HepG2 (cell line): ENCODE data around the gene DIPK1C. TPM values are rescaled to one million over a fixed set of nuclear protein-coding genes. Genes with fewer than 3 reads are reported as not detected.
A peak's percentile ranks its signal among the peaks of the same experiment; 100 is the strongest.

Experiments used
- ATAC-seq: fragments of 200-7000 bp; cut with Tn5 transposase; 3 replicates; pipeline ENCODE4 v1.9.1; 2020; ENCODE audit warnings: mild to moderate bottlenecking, moderate library complexity
- BruUV-seq: library from RNA; stranded (reverse); fragments of 400-500 nt; replicated peaks from 2 replicates; lab custom pipeline; 2021; lab: Mats Ljungman, UMichigan
- CTCF ChIA-PET: fragments of 300-600 bp; formaldehyde crosslinking; extraction: SDS; loops from one replicate; lab custom pipeline; 2021; ENCODE audit warnings: low total read pairs, inconsistent platforms, low intra/inter-chr PET ratio; lab: Yijun Ruan, JAX
- POLR2A ChIA-PET: fragments of 350-600 bp; sonication (Branson Sonifier 250); formaldehyde crosslinking; loops from one replicate; lab custom pipeline; 2020; ENCODE audit warnings: antibody characterized with exemption, inconsistent platforms; lab: Yijun Ruan, JAX
- DNase-seq: peaks from one replicate; pipeline ENCODE4 v3.0.0-alpha.2; 2015; ENCODE audit warnings: low spot score
- FAIRE-seq: peaks from 3 replicates; lab custom pipeline; 2011; peaks lifted over from hg19 to GRCh38; lab: Jason Lieb, UNC
- H2AFZ ChIP-seq: one replicate; pipeline ENCODE4 v1.6.1; 2011; ENCODE audit warnings: low read length, inconsistent platforms
- H3K27ac ChIP-seq: fragments of 300-600 bp; 3 replicates; pipeline ENCODE4 v1.8.0; 2011; ENCODE audit warnings: mixed run types, mild to moderate bottlenecking, mixed read lengths, low read length, inconsistent platforms; ENCODE audit not compliant: insufficient read depth; ENCODE audit errors: extremely low read length
- H3K27me3 ChIP-seq, 2 experiments: fragments of 200-600 bp in 1 of 2; 2 replicates in 1 of 2; 3 replicates in 1 of 2; pipeline versions ENCODE4 v1.6.0 to v1.8.0; 2011; ENCODE audit warnings: low read length in 2 of 2, mild to moderate bottlenecking in 2 of 2, moderate library complexity in 2 of 2, inconsistent platforms in 1 of 2; ENCODE audit not compliant: insufficient read depth in 2 of 2, control insufficient read depth in 1 of 2
- H3K36me3 ChIP-seq, 2 experiments: fragments of 200-600 bp in 1 of 2; replicated peaks in 1 of 2; 2 replicates in 1 of 2; 3 replicates in 1 of 2; pipeline versions ENCODE4 v1.5.1 to v1.8.0; 2011; ENCODE audit warnings: low read length in 2 of 2, inconsistent platforms in 1 of 2; ENCODE audit not compliant: insufficient read depth in 2 of 2, control insufficient read depth in 1 of 2
- H3K4me1 ChIP-seq: 2 replicates; pipeline ENCODE4 v1.5.1; 2012; ENCODE audit warnings: low read length, inconsistent platforms; ENCODE audit not compliant: insufficient read depth
- H3K4me2 ChIP-seq: 2 replicates; pipeline ENCODE4 v1.6.0; 2011; ENCODE audit warnings: low read depth, low read length, inconsistent platforms
- H3K4me3 ChIP-seq, 3 experiments: fragments of 200-600 bp in 1 of 3; sonication (generic), shearing (Covaris generic) in 1 of 3; replicated peaks in 1 of 3; 2 replicates each; pipeline ENCODE4 v1.5.1; 2011 to 2016; ENCODE audit warnings: low read length in 3 of 3, inconsistent platforms in 2 of 3, low read depth in 2 of 3, mild to moderate bottlenecking in 2 of 3, control low read depth in 1 of 3, mixed read lengths in 1 of 3; ENCODE audit not compliant: insufficient read depth in 1 of 3
- H3K79me2 ChIP-seq: one replicate; pipeline ENCODE4 v1.6.1; 2011; ENCODE audit warnings: low read length, inconsistent platforms; ENCODE audit not compliant: insufficient read depth
- H3K9ac ChIP-seq: 2 replicates; pipeline ENCODE4 v1.6.0; 2011; ENCODE audit warnings: mild to moderate bottlenecking, low read depth, low read length, inconsistent platforms; ENCODE audit not compliant: insufficient read depth
- H3K9me3 ChIP-seq: 2 replicates; pipeline ENCODE4 v1.5.1; 2012; ENCODE audit warnings: mild to moderate bottlenecking, low read length
- H4K20me1 ChIP-seq: 2 replicates; pipeline ENCODE4 v1.6.0; 2011; ENCODE audit warnings: inconsistent platforms, mild to moderate bottlenecking, low read length, moderate library complexity; ENCODE audit not compliant: insufficient read depth
- AGO1 ChIP-seq: fragments of 200-400 bp; formaldehyde crosslinking; IDR thresholded peaks from 2 replicates; pipeline ENCODE4 v1.6.1; 2017; ENCODE audit warnings: mild to moderate bottlenecking, low read depth, low read length, moderate library complexity; ENCODE audit not compliant: poor library complexity, severe bottlenecking
- AGO2 ChIP-seq: fragments of 200-400 bp; formaldehyde crosslinking; optimal IDR thresholded peaks from 2 replicates; pipeline ENCODE3; 2017; ENCODE audit warnings: mild to moderate bottlenecking, low read depth, low read length, moderate library complexity
- ARID2 ChIP-seq: sonication (generic); formaldehyde crosslinking; IDR thresholded peaks from 2 replicates; pipeline ENCODE4 v1.8.1; 2022; ENCODE audit warnings: mild to moderate bottlenecking, missing genetic modification reagents, borderline replicate concordance
- BRD4 ChIP-seq: sonication (generic); formaldehyde crosslinking; IDR thresholded peaks from 2 replicates; pipeline ENCODE4 v1.4.0; 2020; ENCODE audit warnings: missing genetic modification reagents
- EZH2 ChIP-seq: conservative IDR thresholded peaks from 2 replicates; pipeline ENCODE4 v1.6.1; 2012; ENCODE audit warnings: mild to moderate bottlenecking, low read depth, low read length, moderate library complexity
- GZF1 ChIP-seq: sonication (generic); formaldehyde crosslinking; IDR thresholded peaks from 2 replicates; pipeline ENCODE4 v1.5.1; 2020; ENCODE audit warnings: mild to moderate bottlenecking, missing genetic modification reagents
- MEIS1 ChIP-seq: sonication (generic); formaldehyde crosslinking; IDR thresholded peaks from 2 replicates; pipeline ENCODE4 v1.9.0; 2021; ENCODE audit warnings: mild to moderate bottlenecking, missing genetic modification reagents, moderate library complexity, borderline replicate concordance
- NFE2L1 ChIP-seq: sonication (generic); formaldehyde crosslinking; IDR thresholded peaks from 2 replicates; pipeline ENCODE4 v1.4.0; 2020; ENCODE audit warnings: missing genetic modification reagents, mild to moderate bottlenecking, borderline replicate concordance
- SMARCC2 ChIP-seq: fragments of 450-650 bp; IDR thresholded peaks from 2 replicates; pipeline ENCODE4 v1.6.1; 2017; ENCODE audit warnings: antibody characterized with exemption, mild to moderate bottlenecking
- SP5 ChIP-seq: IDR thresholded peaks from 2 replicates; pipeline ENCODE4 v1.6.1; 2016; ENCODE audit warnings: low read depth, borderline replicate concordance
- TSC22D2 ChIP-seq: sonication (generic); formaldehyde crosslinking; IDR thresholded peaks from 2 replicates; pipeline ENCODE4 v1.5.1; 2020; ENCODE audit warnings: missing genetic modification reagents, mild to moderate bottlenecking, borderline replicate concordance
- ZNF678 ChIP-seq: sonication (generic); formaldehyde crosslinking; IDR thresholded peaks from 2 replicates; pipeline ENCODE4 v1.4.0; 2020; ENCODE audit warnings: mild to moderate bottlenecking, missing genetic modification reagents
- WGBS: methylation state at CpG from one replicate; pipeline ENCODE4 v1.1.6; 2017; ENCODE audit warnings: low lambda C conversion rate; 5-methylcytosine and 5-hydroxymethylcytosine counted together
- in situ Hi-C: cut with HindIII; loops from 2 replicates; pipeline ENCODE4 v1.10.0; 2017; ENCODE audit warnings: low pct_unique_long_range_greater_than_20kb; ENCODE audit not compliant: extremely low pct_ligation_motif_present
- intact Hi-C: fragments of 100-400 bp; cut with micrococcal nuclease; formaldehyde crosslinking; loops from one replicate; pipeline ENCODE4 v1.10.0; 2022; ENCODE audit not compliant: unreplicated experiment
- polyA plus RNA-seq, 8 experiments: library from polyadenylated mRNA; depleted of rRNA in 3 of 8; stranded (reverse) in 7 of 8; unstranded in 1 of 8; fragments of >200 nt; fragmentation: Illumina TruSeq in 4 of 8; extraction: Trizol in 4 of 8; gene quantifications; 2 replicates each; pipeline versions ENCODE4 v1.2.1 to v1.2.3, GENCODE V29; 2011 to 2016; ENCODE audit warnings: low read depth in 4 of 8, missing spikeins in 1 of 8, mixed read lengths in 1 of 8; ENCODE audit not compliant: insufficient read depth in 1 of 8
- total RNA-seq, 5 experiments: library from RNA; depleted of rRNA; stranded (reverse); fragments of >200 nt; fragmentation: Illumina TruSeq; extraction: Trizol; gene quantifications; 2 replicates each; pipeline ENCODE4 v1.2.3, GENCODE V29; 2016; ENCODE audit warnings: low read depth in 1 of 5
- TF ChIP-seq, protein P1 (sequence below): sonication (generic); formaldehyde crosslinking; IDR thresholded peaks from 2 replicates; pipeline ENCODE4 v1.8.1; 2023; ENCODE audit warnings: mild to moderate bottlenecking, moderate library complexity, missing genetic modification reagents
- TF ChIP-seq, protein P2 (sequence below): sonication (generic); formaldehyde crosslinking; conservative IDR thresholded peaks from 2 replicates; pipeline ENCODE4 v1.5.0; 2020; ENCODE audit warnings: missing genetic modification reagents
- TF ChIP-seq, protein P3 (sequence below): sonication (generic); formaldehyde crosslinking; IDR thresholded peaks from 2 replicates; pipeline ENCODE4 v1.8.1; 2023; ENCODE audit warnings: mild to moderate bottlenecking, missing genetic modification reagents
- TF ChIP-seq, protein P4 (sequence below): sonication (generic); formaldehyde crosslinking; IDR thresholded peaks from 2 replicates; pipeline ENCODE4 v1.4.0; 2020; ENCODE audit warnings: missing genetic modification reagents

Gene DIPK1C
- total and polyA plus RNA-seq, 2 of the 13 experiments (the other 11 are each of a cell fraction or from before 2014, with no cell fraction given) = 1.8 TPM; not detected in 1

DNA sequence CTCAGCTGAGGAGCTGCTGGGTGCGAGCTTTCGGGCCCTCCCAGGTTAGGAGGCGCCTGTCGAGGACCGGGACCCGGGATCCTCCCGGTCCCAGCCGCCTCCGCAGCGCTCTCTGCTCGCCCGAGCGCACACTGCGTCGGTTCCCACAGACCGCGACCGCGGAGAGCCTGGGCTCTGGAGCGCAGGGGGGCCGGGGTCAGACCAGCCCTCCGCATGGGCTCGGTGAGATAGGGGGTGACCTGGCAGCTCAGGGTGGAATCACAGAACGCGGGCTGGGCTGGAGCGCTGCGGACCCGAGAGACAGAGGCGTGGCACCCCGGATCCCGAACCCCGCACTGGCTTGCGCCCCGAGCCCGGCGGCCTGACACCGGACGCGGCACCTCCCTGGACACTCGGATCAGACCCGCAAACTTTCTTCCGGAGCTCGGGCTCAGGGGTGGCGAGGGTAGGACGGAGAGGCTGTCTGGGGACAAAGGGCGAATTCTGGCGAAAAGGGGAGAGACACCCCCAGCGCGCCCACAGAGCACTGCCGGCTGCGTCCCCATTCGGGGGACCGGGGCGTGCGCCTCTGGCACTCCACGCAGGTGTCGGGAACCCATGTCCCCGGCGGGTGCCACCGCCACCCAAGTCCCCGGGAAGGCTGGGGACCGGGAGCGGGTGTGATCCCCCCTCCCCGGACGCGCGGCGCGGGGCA is 612 bp downstream of the DIPK1C start:
- in situ Hi-C loops = no loop called here
- DNase-seq = no peak
- H3K27ac ChIP-seq = no peak overlapping the region
- no peaks in the 10 kb centered on the region for H3K9me3 ChIP-seq
- peaks cover 3 to 65% of the 10 kb centered on the region in 2 experiments; a peak in 4 of 5 replicates for H3K27me3 ChIP-seq
- H3K4me3 ChIP-seq = peak overlapping the region in 1 of 3 experiments; percentile 16; a peak in 1 of 6 replicates
- 8% methylated on average over 15 of the region's 69 CpGs for WGBS
- TF ChIP-seq BRD4 (CRISPR knock-in tag) (no peak), AGO1 (peak; percentile 94), EZH2 (peak; percentile 84; the same call in 1 of the 2 replicates), ZNF678 (CRISPR knock-in tag) (no peak), AGO2 (peak; percentile 34), ARID2 (CRISPR knock-in tag) (no peak), SMARCC2 (no peak), TSC22D2 (CRISPR knock-in tag) (no peak), SP5 (no peak), GZF1 (no peak), MEIS1 (no peak), NFE2L1 (no peak)
- TF ChIP-seq, protein P1, sequence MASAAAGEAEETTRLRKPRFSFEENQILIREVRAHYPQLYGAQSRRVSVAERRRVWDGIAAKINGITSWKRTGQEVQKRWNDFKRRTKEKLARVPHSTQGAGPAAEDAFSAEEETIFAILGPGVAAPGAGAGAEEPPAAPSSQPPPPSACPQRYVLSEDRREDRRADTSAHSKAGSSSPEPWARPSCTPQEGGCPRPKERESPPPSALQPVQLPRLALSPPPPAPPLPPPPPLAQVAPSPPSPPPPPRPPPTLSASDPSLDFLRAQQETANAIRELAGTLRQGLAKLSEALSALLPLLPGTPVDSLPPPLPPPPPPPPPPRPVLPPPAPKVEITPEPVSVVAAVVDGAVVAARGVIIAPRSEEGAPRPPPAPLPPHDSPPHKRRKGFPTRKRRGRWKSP (CRISPR knock-in tag) = no peak
- TF ChIP-seq, protein P2, sequence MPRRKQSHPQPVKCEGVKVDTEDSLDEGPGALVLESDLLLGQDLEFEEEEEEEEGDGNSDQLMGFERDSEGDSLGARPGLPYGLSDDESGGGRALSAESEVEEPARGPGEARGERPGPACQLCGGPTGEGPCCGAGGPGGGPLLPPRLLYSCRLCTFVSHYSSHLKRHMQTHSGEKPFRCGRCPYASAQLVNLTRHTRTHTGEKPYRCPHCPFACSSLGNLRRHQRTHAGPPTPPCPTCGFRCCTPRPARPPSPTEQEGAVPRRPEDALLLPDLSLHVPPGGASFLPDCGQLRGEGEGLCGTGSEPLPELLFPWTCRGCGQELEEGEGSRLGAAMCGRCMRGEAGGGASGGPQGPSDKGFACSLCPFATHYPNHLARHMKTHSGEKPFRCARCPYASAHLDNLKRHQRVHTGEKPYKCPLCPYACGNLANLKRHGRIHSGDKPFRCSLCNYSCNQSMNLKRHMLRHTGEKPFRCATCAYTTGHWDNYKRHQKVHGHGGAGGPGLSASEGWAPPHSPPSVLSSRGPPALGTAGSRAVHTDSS (CRISPR knock-in tag) = no peak
- TF ChIP-seq, protein P3, sequence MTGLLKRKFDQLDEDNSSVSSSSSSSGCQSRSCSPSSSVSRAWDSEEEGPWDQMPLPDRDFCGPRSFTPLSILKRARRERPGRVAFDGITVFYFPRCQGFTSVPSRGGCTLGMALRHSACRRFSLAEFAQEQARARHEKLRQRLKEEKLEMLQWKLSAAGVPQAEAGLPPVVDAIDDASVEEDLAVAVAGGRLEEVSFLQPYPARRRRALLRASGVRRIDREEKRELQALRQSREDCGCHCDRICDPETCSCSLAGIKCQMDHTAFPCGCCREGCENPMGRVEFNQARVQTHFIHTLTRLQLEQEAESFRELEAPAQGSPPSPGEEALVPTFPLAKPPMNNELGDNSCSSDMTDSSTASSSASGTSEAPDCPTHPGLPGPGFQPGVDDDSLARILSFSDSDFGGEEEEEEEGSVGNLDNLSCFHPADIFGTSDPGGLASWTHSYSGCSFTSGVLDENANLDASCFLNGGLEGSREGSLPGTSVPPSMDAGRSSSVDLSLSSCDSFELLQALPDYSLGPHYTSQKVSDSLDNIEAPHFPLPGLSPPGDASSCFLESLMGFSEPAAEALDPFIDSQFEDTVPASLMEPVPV (CRISPR knock-in tag) = no peak
- TF ChIP-seq, protein P4, sequence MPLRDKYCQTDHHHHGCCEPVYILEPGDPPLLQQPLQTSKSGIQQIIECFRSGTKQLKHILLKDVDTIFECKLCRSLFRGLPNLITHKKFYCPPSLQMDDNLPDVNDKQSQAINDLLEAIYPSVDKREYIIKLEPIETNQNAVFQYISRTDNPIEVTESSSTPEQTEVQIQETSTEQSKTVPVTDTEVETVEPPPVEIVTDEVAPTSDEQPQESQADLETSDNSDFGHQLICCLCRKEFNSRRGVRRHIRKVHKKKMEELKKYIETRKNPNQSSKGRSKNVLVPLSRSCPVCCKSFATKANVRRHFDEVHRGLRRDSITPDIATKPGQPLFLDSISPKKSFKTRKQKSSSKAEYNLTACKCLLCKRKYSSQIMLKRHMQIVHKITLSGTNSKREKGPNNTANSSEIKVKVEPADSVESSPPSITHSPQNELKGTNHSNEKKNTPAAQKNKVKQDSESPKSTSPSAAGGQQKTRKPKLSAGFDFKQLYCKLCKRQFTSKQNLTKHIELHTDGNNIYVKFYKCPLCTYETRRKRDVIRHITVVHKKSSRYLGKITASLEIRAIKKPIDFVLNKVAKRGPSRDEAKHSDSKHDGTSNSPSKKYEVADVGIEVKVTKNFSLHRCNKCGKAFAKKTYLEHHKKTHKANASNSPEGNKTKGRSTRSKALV (CRISPR knock-in tag) = 0 out of 2 replicates have a peak, but pooled peaks have one; percentile 32
- TF ChIP-seq, all 625 proteins: peak for 4
- CTCF ChIA-PET = no interaction called here
- intact Hi-C loops = no loop called here
- Histone ChIP-seq H3K4me1 (no peaks in the 10 kb centered on the region), H3K4me2 (0 out of 2 replicates have a peak overlapping the region, but pooled peaks have one; percentile 12), H3K79me2 (no peaks in the 10 kb centered on the region), H4K20me1 (no peaks in the 10 kb centered on the region), H3K36me3 (no peaks in the 10 kb centered on the region), H3K9ac (no peak overlapping the region), H2AFZ (no peak overlapping the region)
- BruUV-seq = no TSS peak
- ATAC-seq (peak; percentile 19; the same call in 2 of the 3 replicates), FAIRE-seq (no peak)
- POLR2A ChIA-PET = no interaction called here
